Measurements from ENCODE around the gene PPM1N.
A peak's percentile ranks its signal among the peaks of the same experiment; 100 is the strongest.
"Not testable (repeated sequence)": the region's sequence is repeated elsewhere in the genome, so short reads cannot be mapped to it uniquely, and the experiment has no call there.

The PPM1N gene

DNA sequence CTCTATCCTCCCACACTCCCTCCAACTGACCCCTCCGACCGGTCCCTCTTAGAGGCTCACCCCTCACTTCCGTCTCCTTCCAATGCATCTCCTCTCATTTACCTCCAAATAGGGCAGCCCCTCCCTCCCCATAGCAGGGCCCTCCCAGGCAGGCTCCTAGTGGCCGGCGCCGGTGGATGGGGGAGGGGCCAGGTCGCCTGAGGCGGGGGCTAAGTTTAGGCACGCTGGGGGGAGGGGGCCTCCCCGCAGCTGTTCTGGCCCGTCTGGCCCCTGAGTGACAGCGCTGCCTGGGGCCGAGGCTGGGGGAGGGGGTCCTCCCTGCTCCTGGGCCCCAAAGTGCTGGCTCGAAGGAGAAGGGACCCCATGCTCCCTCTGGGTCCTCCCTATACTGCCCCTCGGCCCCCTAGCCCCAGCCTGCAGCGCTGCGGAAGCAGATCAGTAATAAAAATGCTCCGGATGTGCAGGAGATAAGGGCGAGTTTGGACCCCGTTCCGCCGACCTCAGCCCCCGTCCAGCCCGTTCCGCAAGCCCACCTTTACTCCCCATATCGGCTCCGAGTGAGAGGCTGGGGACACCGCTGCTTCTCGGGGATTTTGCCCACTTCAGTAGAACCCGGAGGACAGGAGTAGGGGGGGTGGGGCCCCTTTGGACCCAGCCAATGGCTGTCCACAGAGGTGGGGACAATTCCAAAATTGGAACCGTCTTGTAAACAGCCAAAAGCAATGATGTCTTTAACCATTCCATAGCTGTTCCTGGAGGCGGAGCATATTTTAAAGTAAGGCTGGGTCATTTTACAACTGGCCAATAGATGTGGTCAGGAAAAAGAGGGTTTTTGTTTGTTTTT lies 5.4 kb upstream of the PPM1N start:
- no peak for DNase-seq

DNA sequence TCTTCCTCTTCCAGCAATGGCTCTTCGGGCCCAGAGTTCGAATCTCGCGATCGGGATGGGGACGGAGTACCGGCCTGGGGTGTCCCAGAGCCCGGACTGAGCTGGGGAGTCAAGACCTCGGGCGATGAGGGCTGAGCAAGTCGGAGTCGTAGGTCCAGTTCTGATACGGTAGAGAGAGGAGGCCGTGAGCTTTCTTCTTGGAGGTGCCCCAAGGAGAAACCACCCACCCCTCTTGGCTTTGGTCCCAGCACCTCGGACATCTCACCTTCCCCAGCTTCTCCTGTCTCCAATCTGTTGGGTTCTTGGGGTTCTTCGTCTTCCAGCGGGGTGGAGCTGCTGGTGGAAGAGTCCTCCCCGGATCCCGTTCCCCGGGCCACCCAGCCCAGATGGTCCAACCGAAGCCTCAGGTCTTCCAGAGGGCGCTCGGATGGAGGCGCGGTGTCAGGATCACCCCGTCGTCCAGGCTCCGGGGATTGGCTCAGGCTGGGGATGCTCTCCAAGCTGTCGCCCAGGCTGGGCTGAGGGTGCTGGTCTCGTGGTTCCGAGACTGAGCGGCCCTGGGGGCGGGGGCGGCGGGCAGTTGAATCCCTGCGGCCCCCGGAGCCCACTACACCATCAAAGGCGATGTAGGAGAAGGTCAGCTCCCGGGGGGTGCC lies 3.9 kb upstream of the PPM1N start:
- no peak for DNase-seq

DNA sequence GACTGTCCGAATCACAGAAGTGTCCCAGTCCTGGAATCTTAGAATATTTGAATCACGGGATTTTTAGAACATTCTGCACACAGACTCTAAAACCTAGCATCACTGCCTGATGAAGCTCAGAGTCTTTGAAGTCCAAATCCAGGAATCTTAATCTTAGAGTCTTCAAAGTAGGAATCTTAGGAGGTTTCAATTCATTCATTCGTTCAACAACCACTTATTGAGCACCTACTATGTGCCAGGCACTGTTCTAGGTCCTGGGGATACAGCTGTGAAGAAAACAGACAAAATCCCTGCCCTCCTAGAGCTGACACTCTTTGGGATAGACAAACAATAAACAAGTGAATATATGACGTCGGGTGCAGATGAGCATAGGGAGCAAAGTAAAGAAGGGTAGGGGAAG lies 3.1 kb upstream of the PPM1N start:
- DNase-seq: no peak

DNA sequence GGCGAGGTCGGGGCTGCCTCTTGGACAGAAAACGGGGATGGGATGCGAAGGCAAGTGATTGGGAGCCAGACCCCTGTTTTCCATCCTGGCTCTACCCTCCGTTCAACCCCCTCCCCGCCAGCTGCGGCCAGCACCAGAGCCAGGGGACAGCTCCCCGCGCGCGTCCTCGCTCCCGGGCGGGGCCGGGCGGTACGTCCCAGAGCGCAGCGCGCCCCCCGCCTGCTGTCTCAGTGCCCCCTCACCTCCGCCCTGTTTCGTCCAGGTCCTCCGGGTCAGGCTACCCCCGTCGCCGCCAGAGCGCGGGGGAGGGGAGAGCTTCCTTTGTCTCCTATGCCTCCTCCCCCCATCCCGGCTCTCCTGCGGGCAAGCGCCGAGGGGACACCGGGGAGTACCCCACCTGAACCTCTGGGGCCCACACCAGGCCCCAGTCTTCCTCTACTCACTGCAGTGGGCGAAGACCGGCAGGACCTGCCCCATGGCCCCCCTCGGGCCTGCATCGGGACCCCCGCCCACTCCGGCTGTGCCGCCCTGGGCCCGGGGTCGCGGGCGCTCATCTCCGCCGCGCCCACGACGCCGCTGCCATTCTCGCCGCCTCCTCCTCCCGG lies 1.8 kb upstream of the PPM1N start:
- peak; percentile 49 for DNase-seq

DNA sequence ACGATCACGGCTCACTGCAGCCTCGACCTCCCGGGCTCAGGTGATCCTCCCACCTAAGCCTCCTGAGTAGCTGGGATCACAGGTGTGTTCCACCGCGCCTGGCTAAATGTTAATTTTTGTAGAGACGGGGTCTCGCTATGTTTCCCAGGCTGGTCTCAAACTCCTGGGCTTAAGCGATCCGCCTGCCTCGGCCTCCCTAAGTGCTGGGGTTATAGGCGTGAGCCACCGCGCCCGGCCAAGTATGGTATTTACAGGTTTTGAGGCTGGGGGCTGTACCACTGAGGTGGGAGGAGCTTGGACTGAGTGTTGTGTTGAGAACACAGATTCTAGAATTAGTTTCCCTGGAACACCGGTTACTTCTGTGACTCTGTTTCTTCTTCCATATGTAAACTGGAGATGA lies 452 bp upstream of the PPM1N start:
- no peak for DNase-seq

DNA sequence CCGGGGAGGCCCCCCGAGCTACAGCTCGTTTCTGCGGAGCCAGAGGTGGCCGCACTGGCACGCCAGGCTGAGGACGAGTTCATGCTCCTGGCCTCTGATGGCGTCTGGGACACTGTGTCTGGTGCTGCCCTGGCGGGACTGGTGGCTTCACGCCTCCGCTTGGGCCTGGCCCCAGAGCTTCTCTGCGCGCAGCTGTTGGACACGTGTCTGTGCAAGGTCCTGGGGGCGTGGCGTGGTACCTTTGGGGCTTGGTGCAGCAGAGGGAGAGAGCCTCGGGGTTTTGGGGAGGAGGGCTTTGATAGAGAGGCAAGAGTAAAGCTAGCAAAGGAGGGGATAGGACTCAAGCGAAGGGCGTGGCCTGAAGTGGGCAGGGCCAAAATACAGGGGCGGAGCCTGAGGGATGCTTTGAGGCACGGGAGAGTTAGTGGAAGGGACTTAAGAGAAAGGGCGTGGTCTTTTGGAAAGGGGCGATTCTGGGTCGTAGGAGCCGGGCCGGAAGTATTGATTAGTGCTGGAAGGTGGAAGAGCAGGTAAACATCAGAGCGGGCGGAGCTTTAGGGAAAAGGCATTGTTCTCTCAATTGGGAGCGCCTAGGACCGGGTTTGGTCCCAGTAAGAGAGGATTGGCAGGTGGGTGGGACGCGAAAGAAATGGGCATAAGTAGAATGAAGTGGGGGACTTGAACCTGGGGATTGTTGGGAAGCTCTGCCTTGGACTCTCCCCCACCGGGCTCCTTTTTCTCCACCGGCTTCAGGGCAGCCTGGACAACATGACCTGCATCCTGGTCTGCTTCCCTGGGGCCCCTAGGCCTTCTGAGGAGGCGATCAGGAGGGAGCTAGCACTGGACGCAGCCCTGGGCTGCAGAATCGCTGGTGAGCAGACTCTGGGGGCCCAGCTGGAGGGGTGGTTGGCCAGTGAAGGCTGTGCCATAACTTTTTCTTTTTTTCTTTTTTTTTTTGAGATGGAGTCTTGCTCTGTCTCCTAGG lies 1.2 kb downstream of the PPM1N start:
- peak; percentile 94 for DNase-seq

DNA sequence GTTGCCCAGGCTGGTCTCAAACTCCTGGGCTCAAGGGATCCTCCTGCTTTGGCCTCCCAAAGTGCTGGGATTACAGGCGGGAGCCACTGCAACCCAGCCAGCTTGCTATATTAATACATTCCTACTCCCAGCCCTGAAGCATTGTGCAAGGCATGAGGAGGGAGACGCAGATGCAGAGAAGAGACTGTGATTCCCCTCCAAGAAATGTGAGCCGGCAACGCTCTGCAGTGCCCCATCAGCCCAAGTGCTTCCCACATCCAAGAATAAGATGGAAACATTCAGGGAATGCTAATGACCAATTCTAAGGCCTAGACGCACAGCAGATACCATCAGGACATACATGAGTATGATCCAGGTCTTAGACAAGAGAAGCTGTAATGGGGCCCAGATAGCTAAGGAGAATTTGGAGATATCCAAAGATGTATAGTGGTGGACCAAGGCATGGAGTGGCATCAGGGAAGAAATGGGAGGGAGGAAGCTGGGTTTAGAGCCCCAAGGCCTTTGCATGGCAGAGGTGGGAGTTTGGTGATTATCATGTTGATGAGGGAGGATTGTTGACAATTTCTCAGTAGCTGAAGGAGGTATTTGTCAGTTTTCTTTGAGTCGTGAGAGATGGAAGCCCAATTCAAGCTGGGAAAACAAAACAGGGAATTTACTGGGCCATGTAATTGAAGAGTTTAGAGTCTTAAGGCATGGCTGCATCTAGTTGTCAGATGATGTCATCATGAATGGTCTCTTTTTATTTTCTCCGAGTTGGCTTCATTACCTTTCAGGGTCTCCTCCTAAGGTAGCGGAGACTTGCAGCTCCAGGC lies 2.9 kb downstream of the PPM1N start:
- no peak for DNase-seq

DNA sequence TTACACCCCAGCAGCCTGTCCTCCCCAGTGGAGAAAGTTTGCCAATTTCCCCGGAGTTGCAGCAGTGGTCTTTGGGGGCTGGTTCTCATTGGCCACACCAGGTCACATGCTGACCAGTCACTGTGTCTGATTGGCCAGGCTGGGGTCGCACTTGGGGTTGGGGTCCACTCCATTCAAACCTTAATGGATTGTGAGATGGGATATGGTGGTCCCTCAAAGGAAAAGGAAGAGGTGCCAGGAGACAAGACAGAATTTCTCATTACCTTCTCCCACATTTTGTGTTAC lies 3.4 kb downstream of the PPM1N start:
- no peak for DNase-seq

DNA sequence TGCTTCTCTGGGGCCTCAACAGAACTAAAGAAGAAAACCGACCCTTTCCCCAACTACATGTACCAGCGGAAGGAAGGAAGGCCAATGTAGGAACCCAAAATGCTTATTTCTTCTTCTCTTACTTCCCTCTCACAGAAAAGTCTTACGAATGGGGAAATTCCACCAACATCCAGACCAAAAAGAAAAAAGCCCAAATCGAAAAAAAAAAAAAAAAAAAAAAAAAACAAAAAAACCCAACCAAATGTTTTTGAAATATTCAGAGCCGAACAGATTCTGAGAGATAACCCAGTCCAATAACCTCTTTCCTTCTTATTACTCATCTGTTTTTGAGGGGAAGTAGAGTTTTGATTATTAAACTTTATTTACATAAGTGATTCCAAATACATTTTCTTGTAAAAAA lies 3.9 kb downstream of the PPM1N start:
- no peak for DNase-seq

DNA sequence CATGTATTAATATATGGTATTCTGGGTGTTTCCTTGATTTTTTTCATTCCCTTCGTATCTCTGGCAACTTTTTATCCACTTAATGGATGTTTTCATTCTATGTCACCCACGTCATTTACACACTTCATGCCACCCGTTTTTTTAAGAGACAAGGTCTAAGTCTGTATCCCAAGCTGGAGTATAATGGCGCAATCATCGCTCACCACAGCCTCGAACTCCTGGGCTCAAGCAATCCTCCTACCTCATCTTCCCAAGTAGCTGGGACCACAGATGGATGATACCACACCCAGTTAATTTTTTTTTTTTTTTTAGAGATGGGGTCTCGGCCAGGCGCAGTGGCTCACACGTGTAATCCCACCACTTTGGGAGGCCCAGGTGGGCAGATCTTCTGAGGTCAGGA lies 5.7 kb downstream of the PPM1N start:
- DNase-seq: no peak

DNA sequence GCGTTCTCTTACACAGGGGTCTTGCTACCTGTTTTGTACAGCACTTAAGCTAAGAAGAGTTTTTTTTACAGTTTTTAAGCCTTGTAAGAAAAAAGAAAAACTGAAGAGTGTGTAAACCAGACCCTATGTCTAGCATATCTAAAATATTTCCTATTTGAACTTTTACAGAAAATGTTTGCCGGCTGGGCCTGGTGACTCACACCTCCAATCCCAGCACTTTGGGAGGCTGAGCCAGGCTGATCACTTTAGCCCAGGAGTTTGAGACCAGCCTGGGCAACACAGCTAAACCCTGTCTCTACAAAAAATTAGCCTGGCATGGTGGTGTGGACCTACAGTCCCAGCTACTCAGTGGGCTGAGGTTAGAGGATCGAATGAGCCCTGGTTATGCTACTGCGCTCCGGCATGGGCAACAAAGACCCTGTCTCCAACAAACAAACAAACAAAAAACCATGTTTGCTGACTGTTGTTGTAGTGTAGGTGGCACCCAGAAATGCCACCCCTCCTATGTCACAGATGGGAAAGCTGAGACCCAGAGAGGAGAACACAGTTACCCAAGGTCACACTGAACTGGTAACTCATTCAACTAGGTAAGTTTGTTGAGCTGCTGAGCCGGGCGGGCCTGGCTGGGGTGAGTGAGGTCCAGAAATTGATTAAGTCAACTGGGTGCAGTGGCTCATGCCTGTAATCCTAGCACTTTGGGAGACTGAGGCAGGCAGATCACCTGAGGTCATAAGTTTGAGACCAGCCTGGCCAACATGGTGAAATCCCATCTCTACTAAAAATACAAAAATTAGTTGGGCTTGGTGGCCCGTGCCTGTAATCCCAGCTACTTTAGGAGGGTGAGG lies 7.1 kb downstream of the PPM1N start:
- no peak for DNase-seq

DNA sequence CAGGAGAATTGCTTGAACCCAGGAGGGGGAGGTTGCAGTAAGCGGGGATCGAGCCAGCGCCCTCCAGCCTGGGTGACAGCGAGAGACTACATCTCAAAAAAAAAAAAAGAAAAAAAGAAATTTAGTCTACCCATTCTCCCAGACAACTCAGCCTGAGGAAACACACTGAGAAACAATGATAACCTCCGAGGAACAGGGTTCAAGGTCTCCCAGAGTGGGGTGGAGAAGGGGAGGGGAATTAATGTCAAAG lies 7.7 kb downstream of the PPM1N start:
- DNase-seq: no peak

DNA sequence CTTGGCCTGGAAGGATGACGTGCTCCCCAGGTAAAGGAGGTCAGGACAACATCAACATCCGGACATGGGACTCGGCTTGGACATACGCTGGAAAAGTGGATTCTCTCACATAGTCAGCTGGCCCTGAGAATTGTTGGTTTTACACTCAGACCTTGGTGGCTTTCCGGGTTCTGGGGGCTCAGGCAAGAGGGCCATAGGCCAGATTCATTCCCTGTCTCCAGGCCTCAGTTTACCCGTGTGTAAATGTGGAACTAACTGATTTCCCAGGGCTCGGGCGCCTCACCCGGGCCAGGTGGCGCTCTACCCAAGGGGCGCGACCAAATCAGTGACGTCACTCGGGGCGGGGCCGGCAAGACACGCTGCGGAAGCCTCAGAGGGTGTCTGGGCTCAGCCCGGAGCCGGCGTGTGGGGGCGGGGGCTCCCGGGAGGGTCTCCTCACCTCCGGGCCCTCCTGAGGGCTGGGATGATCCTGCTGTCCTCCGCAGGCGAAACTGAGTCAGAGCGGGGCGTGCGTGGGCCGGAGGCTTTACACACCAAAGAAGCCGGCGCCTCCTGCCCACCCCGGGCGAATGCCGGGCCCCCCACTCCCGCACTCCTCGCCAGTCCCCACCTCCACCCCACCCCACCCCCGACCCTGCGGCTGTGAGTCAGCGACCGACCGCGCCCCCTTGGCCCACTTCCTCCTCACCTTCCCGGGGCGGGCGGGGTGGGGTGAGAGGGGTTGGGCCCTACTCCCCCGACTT lies 8.2 kb downstream of the PPM1N start:
- peak; percentile 92 for DNase-seq

DNA sequence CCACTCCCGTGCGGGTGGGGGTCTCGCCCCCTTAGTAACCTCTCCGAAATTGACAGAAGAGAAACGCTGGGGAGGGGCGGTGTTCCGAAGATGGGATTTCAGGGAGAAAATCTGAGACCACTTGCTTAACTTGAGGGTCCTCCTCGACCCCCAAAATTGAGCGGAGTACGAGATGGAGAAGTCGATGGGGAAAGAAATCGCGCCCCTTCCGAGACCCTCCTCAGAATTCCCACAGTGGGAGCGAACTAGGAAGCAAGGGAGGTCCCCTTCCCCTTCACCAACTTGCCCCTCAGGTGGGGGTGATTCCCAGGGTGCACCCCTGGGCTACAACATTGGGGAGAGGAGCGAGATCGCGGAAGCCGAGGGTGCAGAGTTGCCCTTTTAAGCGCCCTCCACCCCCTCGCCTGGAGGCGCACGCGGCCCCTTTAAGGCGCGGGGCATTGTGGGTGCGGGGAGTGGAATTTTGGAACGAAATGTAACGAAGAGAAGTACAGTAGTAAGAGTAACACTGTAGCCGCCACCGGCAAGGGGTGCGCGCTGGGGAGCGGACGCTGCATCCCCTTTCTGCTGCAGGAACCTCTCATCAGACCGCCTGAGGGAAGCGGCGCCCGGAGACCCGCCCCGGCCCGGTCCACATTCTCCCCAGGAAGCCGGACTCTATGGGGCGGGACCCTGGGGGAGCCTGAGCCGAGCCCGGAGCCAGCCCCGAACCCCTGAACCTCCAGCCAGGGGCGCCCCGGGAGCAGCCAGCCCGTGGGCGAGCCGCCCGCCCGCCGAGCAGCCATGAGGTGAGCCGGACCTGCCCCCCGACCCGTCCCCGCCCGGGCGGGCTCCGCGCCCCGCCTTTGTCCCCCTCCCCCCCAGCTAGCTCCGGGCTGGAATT lies 9.0 kb downstream of the PPM1N start, which contains the start of gene VASP:
TSS of gene VASP (plus strand) at position 491 of the 883 bp plus-strand sequence. CDS start at position 784, 293 bp downstream.
- peak; percentile 76 for DNase-seq

DNA sequence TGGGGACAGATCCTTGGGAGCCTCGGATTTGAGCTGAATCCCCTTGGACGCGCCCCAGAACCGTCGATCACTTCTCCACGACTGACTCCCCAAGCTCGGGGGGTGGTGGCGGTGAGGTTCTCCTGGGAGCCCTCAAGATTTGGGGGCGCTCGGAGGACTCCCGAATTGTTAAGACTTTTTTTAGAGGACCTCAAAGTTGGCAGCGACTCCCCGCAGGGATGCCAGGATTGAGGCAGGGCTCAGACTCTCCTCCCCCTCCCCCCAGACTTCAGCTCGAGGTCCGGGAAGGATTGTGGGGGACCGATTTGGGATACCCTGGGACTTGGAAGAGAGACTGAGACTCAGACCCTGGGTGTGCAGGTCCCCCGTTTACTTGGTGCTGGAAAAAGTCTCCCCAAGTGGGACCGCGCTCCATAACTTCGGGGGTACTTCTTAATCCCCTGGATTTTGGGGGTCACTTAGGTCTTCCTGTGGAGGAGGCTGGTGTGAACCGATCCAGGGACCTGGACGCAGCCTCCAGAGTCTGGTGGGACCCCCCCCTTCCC lies 9.7 kb downstream of the PPM1N start:
- DNase-seq: peak; percentile 29

DNA sequence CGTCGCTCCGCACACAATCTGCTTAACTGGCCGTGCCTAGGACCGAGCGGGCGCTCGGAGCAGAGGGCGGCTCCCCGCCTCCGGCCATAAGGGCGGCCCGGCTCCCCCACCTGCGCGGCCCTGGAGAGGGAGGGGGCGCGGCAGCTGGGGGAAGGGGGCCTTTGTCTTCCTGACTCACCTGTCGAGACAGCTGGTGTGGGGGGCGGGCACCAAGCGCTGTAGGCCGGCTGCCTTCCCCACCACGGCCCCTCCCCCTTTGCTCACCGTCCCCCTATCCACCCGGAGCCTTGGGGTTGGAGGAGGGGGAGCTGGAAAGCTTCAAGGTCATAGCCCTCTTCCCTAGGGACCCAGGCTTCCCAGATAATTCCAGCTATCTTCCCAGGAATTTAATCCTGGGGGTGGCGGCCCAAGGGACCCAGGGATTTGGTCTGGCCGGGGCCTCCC lies 10.2 kb downstream of the PPM1N start:
- DNase-seq: peak; percentile 83

DNA sequence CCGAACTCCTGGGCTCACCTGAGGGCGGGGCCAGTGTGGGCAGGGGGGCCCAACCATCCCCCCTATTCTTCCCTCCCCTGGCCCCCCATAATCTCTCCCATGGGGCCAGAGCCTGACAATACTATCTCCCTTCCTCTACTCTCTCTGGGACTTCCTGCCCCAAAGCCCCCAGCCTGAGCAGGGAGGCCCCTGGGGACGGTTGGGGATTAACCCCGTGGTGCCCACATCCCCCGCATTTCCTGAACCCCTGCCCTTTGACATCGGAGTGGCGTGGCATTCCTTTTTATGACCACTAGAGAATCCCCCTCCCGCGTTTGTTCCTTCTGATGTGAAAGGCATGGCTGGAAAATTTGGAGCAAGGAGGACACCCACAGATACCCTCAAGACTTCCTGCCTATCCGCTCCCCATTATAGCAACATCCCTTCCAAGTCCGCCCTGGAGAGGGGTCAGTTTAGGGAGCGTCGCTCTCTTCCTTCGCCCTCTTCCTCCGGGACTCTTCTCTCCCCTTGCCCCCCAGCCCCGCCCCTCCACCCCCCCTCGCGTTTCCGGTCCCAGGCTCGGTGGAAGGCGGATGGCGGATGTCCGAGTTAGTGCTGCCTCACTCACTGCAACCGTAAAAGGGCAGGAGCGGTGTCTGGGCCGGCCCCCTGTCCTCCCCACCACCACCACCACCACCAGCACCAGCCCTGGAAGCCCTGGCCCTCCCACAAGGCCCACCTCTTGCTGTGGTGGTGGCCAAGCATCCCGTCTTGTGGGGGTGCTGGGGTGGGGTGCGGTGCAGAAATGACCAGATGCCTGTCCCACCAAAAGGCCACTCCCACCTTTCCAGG lies 10.8 kb downstream of the PPM1N start:
- DNase-seq: no peak

DNA sequence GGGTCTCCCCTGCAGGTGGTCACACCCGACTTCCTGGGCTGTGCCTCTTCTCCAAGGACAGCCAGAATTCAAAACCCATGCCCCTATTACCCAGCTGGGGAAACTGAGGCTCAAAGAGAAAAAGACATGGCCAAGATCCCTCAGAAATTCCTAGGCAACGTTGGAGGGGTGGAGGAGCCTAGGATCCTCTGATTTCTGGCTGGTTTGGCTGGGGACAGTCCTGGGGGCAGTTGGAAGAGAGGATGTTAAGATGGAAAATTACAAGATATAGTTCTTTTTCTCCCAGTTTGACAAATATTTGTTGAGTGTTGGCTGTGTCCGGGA lies 11.4 kb downstream of the PPM1N start:
- DNase-seq: no peak

DNA sequence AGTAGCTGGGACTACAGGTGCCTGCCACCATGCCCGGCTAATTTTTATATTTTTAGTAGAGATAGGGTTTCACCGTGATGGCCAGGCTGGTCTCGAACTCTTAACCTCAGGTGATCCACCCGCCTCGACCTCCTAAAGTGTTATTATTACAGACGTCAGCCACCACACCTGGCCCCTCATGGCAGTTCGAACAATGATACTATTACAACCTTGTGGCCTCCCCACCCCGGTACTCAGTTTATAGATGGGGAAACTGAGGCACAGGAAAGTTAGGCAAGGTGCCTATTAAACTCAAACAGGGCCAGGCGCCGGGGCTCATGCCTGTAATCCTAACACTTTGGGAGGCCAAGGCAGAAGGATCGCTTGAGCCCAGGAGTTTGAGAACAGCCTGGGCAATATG lies 12.1 kb downstream of the PPM1N start:
- DNase-seq: not testable (repeated sequence)

Measured in NCI-H146 (cell line).